Smooth muscle cell (in vitro differentiated cells): ENCODE measurements around the gene CYP4F11. TPM values are rescaled to one million over a fixed set of nuclear protein-coding genes. Genes with fewer than 3 reads are reported as not detected.

Source experiments
- DNase-seq: peaks from one replicate; lab custom pipeline; 2025; ENCODE audit not compliant: unreplicated experiment; lab: John Stamatoyannopoulos, UW
- H2AFZ ChIP-seq: fragments of 200-600 bp; sonication (generic); 2 replicates; pipeline ENCODE4 v1.6.0; 2016; ENCODE audit warnings: antibody characterized with exemption, low read depth, mild to moderate bottlenecking
- H3F3A ChIP-seq: fragments of 200-600 bp; sonication (generic); 2 replicates; pipeline ENCODE4 v1.6.0; 2017; ENCODE audit warnings: antibody characterized with exemption, low read depth
- H3K27ac ChIP-seq: fragments of 200-600 bp; sonication (generic); 2 replicates; pipeline ENCODE4 v1.5.1; 2016; ENCODE audit warnings: low read depth, mild to moderate bottlenecking
- H3K27me3 ChIP-seq: fragments of 200-600 bp; sonication (generic); 2 replicates; pipeline ENCODE4 v1.6.1; 2016; ENCODE audit warnings: low read depth, mild to moderate bottlenecking
- H3K36me3 ChIP-seq: fragments of 200-600 bp; sonication (generic); 2 replicates; pipeline ENCODE4 v1.5.1; 2016; ENCODE audit warnings: low read depth
- H3K4me1 ChIP-seq: fragments of 200-600 bp; sonication (generic); 2 replicates; pipeline ENCODE4 v1.5.1; 2016; ENCODE audit warnings: low read depth
- H3K4me2 ChIP-seq: fragments of 200-600 bp; sonication (generic); 2 replicates; pipeline ENCODE4 v1.6.0; 2016; ENCODE audit warnings: mild to moderate bottlenecking
- H3K4me3 ChIP-seq: fragments of 200-600 bp; sonication (generic); 2 replicates; pipeline ENCODE4 v1.5.1; 2016; ENCODE audit warnings: mild to moderate bottlenecking
- H3K79me2 ChIP-seq: fragments of 200-600 bp; sonication (generic); 2 replicates; pipeline ENCODE4 v1.6.0; 2016; ENCODE audit warnings: low read depth, mild to moderate bottlenecking
- H3K9ac ChIP-seq: fragments of 200-600 bp; sonication (generic); 2 replicates; pipeline ENCODE4 v1.6.0; 2016; ENCODE audit warnings: low read depth
- H3K9me3 ChIP-seq: fragments of 200-600 bp; sonication (generic); replicated peaks from 2 replicates; pipeline ENCODE4 v1.5.1; 2016; ENCODE audit warnings: low read depth
- H4K20me1 ChIP-seq: fragments of 200-600 bp; sonication (generic); 2 replicates; pipeline ENCODE4 v1.6.0; 2016; ENCODE audit warnings: low read depth
- CTCF ChIP-seq: fragments of 200-600 bp; sonication (generic); IDR thresholded peaks from 2 replicates; pipeline ENCODE4 v1.5.1; 2017; ENCODE audit warnings: borderline replicate concordance, mild to moderate bottlenecking, antibody characterized with exemption; ENCODE audit not compliant: insufficient read depth, poor library complexity, severe bottlenecking
- WGBS: methylation state at CpG from one replicate; pipeline ENCODE4 v1.1.7; 2016; ENCODE audit warnings: low lambda C conversion rate; 5-methylcytosine and 5-hydroxymethylcytosine counted together
- polyA plus RNA-seq: library from polyadenylated mRNA; unstranded; fragments of >200 nt; fragmentation: Nextera tagmentation; extraction: Ambion mirVana; gene quantifications from 2 replicates; pipeline ENCODE4 v1.2.1, GENCODE V29; 2016
- small RNA-seq: library from RNA; depleted of rRNA; stranded (forward); fragments of <200 nt; gene quantifications from one replicate; pipeline ENCODE3, GENCODE V24; 2014
- total RNA-seq: library from RNA; depleted of rRNA; stranded (reverse); fragments of >200 nt; gene quantifications from 2 replicates; pipeline ENCODE4 v1.2.3, GENCODE V29; 2014

Gene CYP4F11
- total and polyA plus RNA-seq, 2 experiments from 2014 or later = not detected

DNA sequence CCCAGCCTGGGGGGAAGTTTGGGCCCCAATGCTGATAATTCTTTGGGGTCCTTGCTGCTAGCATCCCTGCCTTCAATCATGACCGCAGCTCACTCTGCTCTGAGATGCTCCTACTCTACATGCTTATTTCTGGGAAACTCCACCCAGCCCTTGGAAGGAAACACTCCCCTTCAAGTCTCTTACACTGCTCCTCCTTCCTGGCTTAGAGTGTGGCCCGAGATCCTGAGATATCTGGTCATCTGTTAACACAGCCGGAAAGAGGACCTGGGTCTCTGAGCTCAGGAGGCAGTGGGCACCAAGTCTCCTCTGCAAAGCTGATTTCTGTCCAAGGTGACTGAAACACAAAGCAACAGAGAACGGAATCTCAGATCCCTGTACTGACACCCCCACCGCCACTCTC, 69.5 kb downstream of the CYP4F11 start:
- no peak overlapping the region for H3K9ac ChIP-seq
- peaks cover 7% of the 10 kb centered on the region for H3K9me3 ChIP-seq
- H3F3A ChIP-seq = no peaks in the 10 kb centered on the region
- no peaks in the 10 kb centered on the region for H3K36me3 ChIP-seq
- no peak overlapping the region for H3K4me2 ChIP-seq
- no peak overlapping the region for H3K4me3 ChIP-seq
- no peaks in the 10 kb centered on the region for H3K79me2 ChIP-seq
- H4K20me1 ChIP-seq = no peaks in the 10 kb centered on the region
- no peak overlapping the region for H2AFZ ChIP-seq
- DNase-seq = no peak
- H3K27me3 ChIP-seq = no peaks in the 10 kb centered on the region
- H3K27ac ChIP-seq = no peak overlapping the region
- no peaks in the 10 kb centered on the region for H3K4me1 ChIP-seq
- no peak for TF ChIP-seq CTCF
- WGBS = 64% methylated on average over 5 of the region's 5 CpGs

GRCh38 chr19:15863272-15863671, 71.1 kb downstream of the CYP4F11 start:
- no peak overlapping the region for H3K4me3 ChIP-seq
- no peak for TF ChIP-seq CTCF

DNA sequence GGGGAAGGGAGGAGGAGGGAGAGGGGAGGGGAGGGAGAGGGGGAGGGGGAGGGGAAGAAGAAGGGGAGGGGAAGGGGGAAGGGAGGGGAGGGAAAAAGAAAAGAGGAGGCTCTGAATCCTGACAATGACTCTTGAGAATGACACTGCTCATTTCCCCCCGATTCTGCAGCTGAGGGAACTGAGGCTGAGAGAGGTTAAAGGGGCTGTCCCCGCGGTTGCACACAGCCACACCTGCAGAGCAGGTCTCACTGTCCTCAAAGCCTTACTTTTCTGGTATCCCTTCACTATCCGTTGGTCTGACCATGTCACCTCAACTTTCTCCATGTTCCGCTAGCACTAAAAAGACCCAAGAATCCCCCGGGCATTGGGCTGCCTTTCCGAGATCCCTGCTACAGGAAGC, 71.9 kb downstream of the CYP4F11 start:
- 64% methylated on average over 7 of the region's 7 CpGs for WGBS
- Histone ChIP-seq H3K4me2 (no peak overlapping the region), H3K4me3 (no peak overlapping the region)

More at GRCh38 chr19:15863272-15863671, 71.1 kb downstream of the CYP4F11 start:
- Histone ChIP-seq H3K4me2 (no peak overlapping the region), H3K27ac (no peak overlapping the region), H2AFZ (no peak overlapping the region), H3K79me2 (no peaks in the 10 kb centered on the region), H4K20me1 (no peaks in the 10 kb centered on the region), H3K27me3 (no peaks in the 10 kb centered on the region), H3K9ac (no peak overlapping the region), H3K4me1 (no peaks in the 10 kb centered on the region), H3K36me3 (no peaks in the 10 kb centered on the region), H3F3A (no peaks in the 10 kb centered on the region), H3K9me3 (peaks cover 9% of the 10 kb centered on the region)
- DNase-seq = no peak
- 84% methylated on average over 8 of the region's 8 CpGs for WGBS

More for the DNA sequence above, 71.9 kb downstream of the CYP4F11 start:
- Histone ChIP-seq H3K27me3 (no peaks in the 10 kb centered on the region), H3K9me3 (peaks cover 12% of the 10 kb centered on the region), H3K9ac (no peak overlapping the region), H3K4me1 (no peaks in the 10 kb centered on the region), H3K36me3 (no peaks in the 10 kb centered on the region), H4K20me1 (no peaks in the 10 kb centered on the region), H2AFZ (no peak overlapping the region), H3K79me2 (no peaks in the 10 kb centered on the region), H3K27ac (no peak overlapping the region), H3F3A (no peaks in the 10 kb centered on the region)
- no peak for TF ChIP-seq CTCF
- DNase-seq = no peak

Small RNA genes lying within 50 kb of the gene (small RNA-seq; reads per million reads assigned to genes)
- gene CYP4F36P = not detected

Other genes starting within 250 kb of the CYP4F11 start
- gene OR10H2, start 206.5 kb downstream of the CYP4F11 start, total RNA-seq = not detected in 2 replicates
- not detected in 2 replicates for gene OR10H2, start 206.5 kb downstream of the CYP4F11 start, polyA plus RNA-seq
- not detected in 2 replicates for gene OR10H3, start 196.5 kb downstream of the CYP4F11 start, total RNA-seq
- not detected in 2 replicates for gene OR10H3, start 196.5 kb downstream of the CYP4F11 start, polyA plus RNA-seq
- gene OR10H5, start 146.9 kb downstream of the CYP4F11 start, total RNA-seq = not detected in 2 replicates
- gene OR10H5, start 146.9 kb downstream of the CYP4F11 start, polyA plus RNA-seq = not detected in 2 replicates
- not detected in 2 replicates for gene OR10H1, start 118.9 kb downstream of the CYP4F11 start, total RNA-seq
- gene OR10H1, start 118.9 kb downstream of the CYP4F11 start, polyA plus RNA-seq = not detected in 2 replicates
- not detected in 2 replicates for gene CYP4F2, start 36.5 kb downstream of the CYP4F11 start, total RNA-seq
- not detected in 2 replicates for gene CYP4F2, start 36.5 kb downstream of the CYP4F11 start, polyA plus RNA-seq
- not detected in 2 replicates for gene OR10H4, start 14.5 kb upstream of the CYP4F11 start, total RNA-seq
- gene OR10H4, start 14.5 kb upstream of the CYP4F11 start, polyA plus RNA-seq = not detected in 2 replicates
- 1,074 and 1,158 TPM in 2 replicates for gene TPM4, start 142.0 kb upstream of the CYP4F11 start, total RNA-seq
- 921 and 1,070 TPM in 2 replicates for gene TPM4, start 142.0 kb upstream of the CYP4F11 start, polyA plus RNA-seq
- 47.3 and 60.2 TPM in 2 replicates for gene RAB8A, start 177.4 kb upstream of the CYP4F11 start, total RNA-seq
- gene RAB8A, start 177.4 kb upstream of the CYP4F11 start, polyA plus RNA-seq = 90.5 and 96.0 TPM in 2 replicates
- 0.22 TPM in 1 of 2 replicates, not detected in the other for gene HSH2D, start 209.2 kb upstream of the CYP4F11 start, total RNA-seq
- gene HSH2D, start 209.2 kb upstream of the CYP4F11 start, polyA plus RNA-seq = 0.07 and 0.17 TPM in 2 replicates
- not detected in 2 replicates for gene CIB3, start 239.0 kb upstream of the CYP4F11 start, total RNA-seq
- not detected in 2 replicates for gene CIB3, start 239.0 kb upstream of the CYP4F11 start, polyA plus RNA-seq